Colonic mucosa (tissue), 2 donors: ENCODE measurements around the gene IDH3G. TPM values are rescaled to one million over a fixed set of nuclear protein-coding genes. Genes with fewer than 3 reads are reported as not detected.

ENCODE experiments used
- total RNA-seq, 2 donors: library from RNA; stranded (reverse); fragmentation: NEBNext Ultra II Directional in 1 of 2; extraction: Animal tissue kit (Norgen Biotek cat#: 25700) in 1 of 2; gene quantifications; one replicate each; pipeline ENCODE4 v1.2.1, GENCODE V29; 2021
- donor health status: DM: no; HTN: no; CAD: no.
- donor health status: DM: no; HTN: no; CAD: no.

Gene IDH3G
- total RNA-seq, 2 donors from 2014 or later, result 80.6 to 92.6 TPM

Other genes with a start within 250 kb of the IDH3G start
- 10 to 100 TPM; 16.3 to 24.0 TPM for gene CCNQ, start 195.2 kb downstream of the IDH3G start, total RNA-seq
- gene DUSP9, start 147.2 kb downstream of the IDH3G start, total RNA-seq, result under 1 TPM in 1 of 2 donors, not detected in 1; 0.49 TPM
- gene PNCK, start 120.6 kb downstream of the IDH3G start, total RNA-seq, result 10 to 100 TPM in 1 of 2 donors, 1 to 10 TPM in 1; 1.9 to 11.1 TPM
- gene SLC6A8, start 106.4 kb downstream of the IDH3G start, total RNA-seq, result 100 to 1,000 TPM; 197 to 435 TPM
- gene BCAP31, start 70.0 kb downstream of the IDH3G start, total RNA-seq, result 100 to 1,000 TPM; 217 to 295 TPM
- gene ABCD1, start 69.5 kb downstream of the IDH3G start, total RNA-seq, result 10 to 100 TPM; 12.7 to 16.8 TPM
- 1 to 10 TPM in 1 of 2 donors, under 1 TPM in 1; 0.57 to 3.7 TPM for gene PLXNB3, start 30.1 kb downstream of the IDH3G start, total RNA-seq
- gene SRPK3, start 13.3 kb downstream of the IDH3G start, total RNA-seq, result 1 to 10 TPM in 1 of 2 donors, under 1 TPM in 1; 0.64 to 2.3 TPM
- 100 to 1,000 TPM; 253 to 377 TPM for gene SSR4, start 293 bp upstream of the IDH3G start, total RNA-seq
- gene PDZD4, start 36.2 kb upstream of the IDH3G start, total RNA-seq, result 1 to 10 TPM; 1.5 to 3.2 TPM
- 1 to 10 TPM; 4.3 to 8.8 TPM for gene L1CAM, start 91.8 kb upstream of the IDH3G start, total RNA-seq
- under 1 TPM in 1 of 2 donors, not detected in 1; 0.24 TPM for gene AVPR2, start 110.3 kb upstream of the IDH3G start, total RNA-seq
- gene ARHGAP4, start 131.9 kb upstream of the IDH3G start, total RNA-seq, result 10 to 100 TPM; 19.9 to 30.0 TPM
- 100 to 1,000 TPM in 1 of 2 donors, 10 to 100 TPM in 1; 55.9 to 115 TPM for gene NAA10, start 140.7 kb upstream of the IDH3G start, total RNA-seq
- 1 to 10 TPM; 3.3 to 5.0 TPM for gene RENBP, start 150.3 kb upstream of the IDH3G start, total RNA-seq
- 10 to 100 TPM; 36.6 to 80.5 TPM for gene HCFC1, start 177.4 kb upstream of the IDH3G start, total RNA-seq
- gene TMEM187, start 178.4 kb upstream of the IDH3G start, total RNA-seq, result 10 to 100 TPM in 1 of 2 donors, 1 to 10 TPM in 1; 8.7 to 19.2 TPM
- gene IRAK1, start 225.5 kb upstream of the IDH3G start, total RNA-seq, result 100 to 1,000 TPM in 1 of 2 donors, 10 to 100 TPM in 1; 66.7 to 148 TPM